Ovary (tissue), 9 donors: ENCODE data around the gene RIOX2. TPM values are rescaled to one million over a fixed set of nuclear protein-coding genes. Genes with fewer than 3 reads are reported as not detected.

Experiments used
- DNase-seq, 5 donors: peaks; one replicate each; pipeline ENCODE4 v3.0.0-alpha.2; 2019 to 2020
- H3K27ac ChIP-seq, 2 donors: fragments of 200-600 bp; one replicate each; pipeline versions ENCODE4 v1.5.1 to v1.8.0; 2019 to 2022
- H3K27me3 ChIP-seq: fragments of 200-600 bp; one replicate; pipeline ENCODE4 v1.8.0; 2022
- H3K36me3 ChIP-seq: fragments of 200-600 bp; sonication (generic); one replicate; pipeline ENCODE4 v1.5.1; 2019
- H3K4me1 ChIP-seq: one replicate; pipeline ENCODE4 v1.8.1; 2013; ENCODE audit warnings: mild to moderate bottlenecking, moderate library complexity; ENCODE audit not compliant: insufficient read depth
- H3K4me3 ChIP-seq: fragments of 200-600 bp; sonication (generic); one replicate; pipeline ENCODE4 v1.5.1; 2017
- H3K9me3 ChIP-seq, 2 donors: fragments of 200-600 bp in 1 of 2; sonication (generic) in 1 of 2; one replicate each; pipeline versions ENCODE4 v1.5.1 to v1.8.1; 2013 to 2019; ENCODE audit warnings: mild to moderate bottlenecking in 1 of 2, moderate library complexity in 1 of 2
- CTCF ChIP-seq, 3 donors: fragments of 450-650 bp in 2 of 3; fragments of 200-600 bp in 1 of 3; IDR thresholded peaks; one replicate each; pipeline versions ENCODE4 v1.5.1 to v1.8.0; 2016 to 2022; ENCODE audit warnings: antibody characterized with exemption in 3 of 3, mild to moderate bottlenecking in 1 of 3
- EP300 ChIP-seq: sonication (generic); formaldehyde crosslinking; IDR thresholded peaks from one replicate; pipeline ENCODE4 v1.6.1; 2017; ENCODE audit warnings: antibody characterized with exemption
- POLR2A ChIP-seq: fragments of 450-650 bp; IDR thresholded peaks from one replicate; pipeline ENCODE4 v1.6.1; 2017; ENCODE audit warnings: antibody characterized with exemption, mild to moderate bottlenecking, moderate library complexity
- WGBS, 3 donors: extraction: QIAGEN DNeasy Blood & Tissue Kit in 1 of 3; methylation state at CpG; one replicate each; pipeline versions ENCODE4 v1.1.5 to v1.1.7; 2013 to 2017; 5-methylcytosine and 5-hydroxymethylcytosine counted together
- intact Hi-C, 4 donors: fragments of 100-400 bp; cut with DNase I; formaldehyde crosslinking; loops; one replicate each; pipeline versions ENCODE4 v1.11.0 to v1.15.1; 2022 to 2023
- polyA plus RNA-seq, 2 donors: library from polyadenylated mRNA; stranded (reverse); fragments of 200-250 nt in 1 of 2; fragments of 350-450 nt in 1 of 2; fragmentation: Illumina TruSeq in 1 of 2; extraction: RNeasy Lipid Tissue Mini Kit (QIAGEN cat#74804) in 1 of 2; gene quantifications; one replicate each; pipeline ENCODE4 v1.2.3, GENCODE V29; 2013 to 2014
- total RNA-seq, 7 donors: library from RNA; depleted of rRNA in 2 of 7; stranded (reverse); fragments of >200 nt in 2 of 7; fragmentation: NEBNext Ultra II Directional in 3 of 7; extraction: Animal tissue kit (Norgen Biotek cat#: 25700) in 3 of 7; gene quantifications; one replicate each; pipeline versions ENCODE4 v1.1.0 to v1.2.4, GENCODE V29; 2016 to 2023
- donor health status: DM: no; HTN: no; CAD: no; lungs with moderate emphysema.
- donor health status: DM: no; HTN: no; CAD: no.
- donor health status: Bipolar disorder and iron deficiency.
- donor health status: DM: yes; HTN: yes; CAD: no.
- donor health status: DM: no; HTN: no; CAD: no.
- donor health status: DM: yes; HTN: yes; CAD: no.

RIOX2 gene
- total and polyA plus RNA-seq, 9 donors, result 10.3 to 36.7 (median 22.7) TPM

- Histone ChIP-seq H3K36me3 (no peaks in the 10 kb centered on the region), H3K27me3 (no peaks in the 10 kb centered on the region), H3K4me3 (no peak overlapping the region), H3K9me3 (no peaks in the 10 kb centered on the region), H3K27ac (no peak overlapping the region), H3K4me1 (no peaks in the 10 kb centered on the region)
- intact Hi-C loops, result no loop called here
- 86 to 90% (median 89%) methylated on average over 8 of the region's 8 CpGs for WGBS, 3 donors
- DNase-seq, result no peak
- TF ChIP-seq POLR2A, result no peak
- no peak for TF ChIP-seq CTCF (IDR thresholded peaks at IDR 0.05)
- no peak for TF ChIP-seq EP300
Observed at GRCh38 chr3:97960993-97961766, 11.1 kb downstream of the RIOX2 start.

GRCh38 chr3:97960551-97960950, 11.7 kb downstream of the RIOX2 start:
- TF ChIP-seq CTCF (IDR thresholded peaks at IDR 0.05) (no peak), POLR2A (no peak), EP300 (no peak)
- WGBS, 3 donors, result 88 to 91% (median 89%) methylated on average over 5 of the region's 5 CpGs
- Histone ChIP-seq H3K27ac (no peak overlapping the region), H3K4me3 (no peak overlapping the region), H3K9me3 (no peaks in the 10 kb centered on the region), H3K36me3 (no peaks in the 10 kb centered on the region), H3K27me3 (no peaks in the 10 kb centered on the region), H3K4me1 (no peaks in the 10 kb centered on the region)
- no peak for DNase-seq
- intact Hi-C loops, result no loop called here

GRCh38 chr3:97959872-97960271, 12.4 kb downstream of the RIOX2 start:
- no peak overlapping the region for H3K4me3 ChIP-seq
- no peaks in the 10 kb centered on the region for H3K4me1 ChIP-seq
- TF ChIP-seq CTCF (IDR thresholded peaks at IDR 0.05), result no peak
- no peak for TF ChIP-seq EP300
- TF ChIP-seq POLR2A, result no peak
- no peaks in the 10 kb centered on the region for H3K9me3 ChIP-seq
- no peak for DNase-seq
- no peak overlapping the region for H3K27ac ChIP-seq
- H3K36me3 ChIP-seq, result no peaks in the 10 kb centered on the region
- intact Hi-C loops, result no loop called here
- WGBS, 3 donors, result 93 to 96% (median 94%) methylated on average over 5 of the region's 5 CpGs
- no peaks in the 10 kb centered on the region for H3K27me3 ChIP-seq

DNA sequence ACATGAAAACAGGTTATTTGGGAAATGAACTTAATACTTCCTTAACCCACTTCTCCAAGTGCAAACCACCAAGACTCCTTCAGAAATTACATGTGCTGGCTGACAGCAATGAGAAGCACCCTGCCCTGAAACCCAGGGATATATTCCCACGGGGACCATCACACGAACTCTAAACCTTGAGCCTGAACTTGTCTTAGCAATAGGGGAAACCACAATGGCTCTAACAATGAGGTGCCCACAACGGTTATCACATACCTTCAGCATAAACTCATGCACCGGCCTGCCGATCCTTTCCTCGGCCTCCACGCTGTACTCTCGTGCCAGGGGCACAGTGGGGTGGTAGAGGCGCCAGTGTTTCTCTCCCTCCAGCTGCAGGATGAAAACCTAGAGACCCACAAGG, 13.4 kb downstream of the RIOX2 start:
- H3K4me1 ChIP-seq, result no peaks in the 10 kb centered on the region
- H3K4me3 ChIP-seq, result no peak overlapping the region
- DNase-seq, result no peak
- no peak for TF ChIP-seq POLR2A
- no peak for TF ChIP-seq CTCF (IDR thresholded peaks at IDR 0.05)
- no peak for TF ChIP-seq EP300
- intact Hi-C loops, result no loop called here
- H3K27ac ChIP-seq, result no peak overlapping the region
- no peaks in the 10 kb centered on the region for H3K36me3 ChIP-seq
- no peaks in the 10 kb centered on the region for H3K9me3 ChIP-seq
- 94 to 96% (median 95%) methylated on average over 9 of the region's 9 CpGs for WGBS, 3 donors
- H3K27me3 ChIP-seq, result no peaks in the 10 kb centered on the region
